ENCODE measurements around the gene CPPED1.

GRCh38 chr16:12626411-12626810, 177.3 kb downstream of the CPPED1 start:
- TF ChIP-seq POLR2A (IDR thresholded peaks at IDR 0.05) (no peak), CTCF (IDR thresholded peaks at IDR 0.05 in 8 of 11, conservative IDR thresholded peaks at IDR 0.05 in 3 of 11) (no peak), POLR2AphosphoS5 (IDR thresholded peaks at IDR 0.05) (no peak)

Measured in spleen (tissue), 7 donors.